NOMO-1 treated with dmso at 0.1 percent for 144 hours (cell line): ENCODE measurements around the gene QSER1.

Source experiments
- DNase-seq: peaks from one replicate; lab custom pipeline; 2025; ENCODE audit not compliant: unreplicated experiment; lab: John Stamatoyannopoulos, UW

Gene QSER1

DNA sequence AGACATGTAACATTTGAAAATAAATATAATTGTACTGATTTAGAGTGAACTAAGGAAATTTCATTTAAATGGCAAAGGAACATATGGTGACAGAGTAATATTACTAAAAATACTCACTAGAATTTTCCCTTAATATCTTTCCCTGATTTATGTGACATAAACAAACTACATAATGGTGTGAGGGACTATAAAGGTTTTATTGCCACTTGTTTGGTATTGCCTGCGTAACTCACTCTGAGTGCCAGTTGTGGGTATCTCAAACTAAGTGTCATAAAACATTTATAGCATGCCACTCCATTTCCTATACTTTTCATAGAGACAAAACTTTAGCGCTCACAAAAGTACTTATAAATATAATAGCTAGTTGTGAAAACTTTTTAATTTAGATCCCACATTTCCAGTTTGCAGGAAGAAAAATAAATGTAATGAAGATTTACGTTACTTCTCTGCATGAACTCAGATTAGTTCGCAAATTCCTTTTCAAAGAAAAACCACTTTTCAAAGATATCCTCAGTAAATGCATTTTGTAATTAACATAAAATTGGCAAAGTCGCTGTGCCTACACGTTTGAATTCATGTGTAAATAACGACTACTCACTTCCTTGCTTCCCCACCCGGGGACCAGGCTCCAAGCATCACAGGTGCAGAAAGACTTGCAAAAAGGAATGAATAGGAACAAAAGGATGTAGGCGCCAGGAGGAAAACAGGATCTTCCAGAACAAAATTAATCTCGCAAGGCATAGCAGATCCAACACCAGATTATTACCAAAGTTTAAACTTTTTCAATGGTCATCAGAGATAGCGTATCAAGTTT lies 1.6 kb upstream of the QSER1 start:
- no peak for DNase-seq

DNA sequence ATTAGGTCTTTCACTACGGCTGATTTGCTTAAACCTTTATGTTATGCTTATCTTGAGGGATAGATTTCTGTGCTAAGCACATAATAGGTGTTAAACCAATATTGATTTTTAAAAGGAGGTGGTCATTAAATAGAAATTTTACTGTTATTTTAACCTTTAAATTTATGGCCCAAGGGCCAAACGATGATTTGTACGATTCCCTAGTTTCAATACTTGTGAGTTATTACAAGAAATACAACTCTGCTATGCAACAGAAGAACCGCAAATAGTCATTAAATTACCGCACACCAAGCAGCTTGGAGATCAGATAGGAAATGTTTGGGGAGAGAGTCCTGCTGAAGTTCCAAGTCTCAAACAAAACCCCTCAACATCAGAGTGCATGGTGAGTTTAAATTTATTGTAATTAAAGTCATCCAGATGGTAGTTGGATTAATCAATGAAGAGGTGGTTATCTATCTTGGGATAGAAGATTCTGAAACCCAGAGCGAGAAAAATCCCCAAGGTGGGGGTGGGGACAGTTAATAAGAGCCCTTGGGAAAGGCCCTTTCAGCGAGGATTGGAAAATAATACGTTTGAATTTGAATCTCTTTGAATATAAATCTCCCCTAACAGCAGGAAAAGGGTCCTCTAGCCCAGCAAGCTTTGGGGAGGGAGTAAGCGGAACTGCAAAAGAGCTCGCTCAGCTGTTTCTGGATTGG lies 805 bp upstream of the QSER1 start:
- DNase-seq = no peak

DNA sequence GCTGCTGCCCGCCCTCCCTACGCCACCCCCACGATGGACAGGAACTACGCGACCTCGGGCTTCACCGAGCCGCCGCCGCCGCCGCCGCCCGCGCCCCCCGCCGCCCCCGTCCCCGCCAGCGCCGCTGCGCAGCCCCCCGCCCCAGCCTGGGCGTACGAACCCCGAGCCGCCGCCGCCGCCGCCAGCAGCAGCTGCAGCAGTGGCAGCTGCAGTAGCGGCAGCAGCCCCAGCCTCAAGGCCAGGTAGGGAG lies 407 bp downstream of the QSER1 start:
- no peak for DNase-seq

DNA sequence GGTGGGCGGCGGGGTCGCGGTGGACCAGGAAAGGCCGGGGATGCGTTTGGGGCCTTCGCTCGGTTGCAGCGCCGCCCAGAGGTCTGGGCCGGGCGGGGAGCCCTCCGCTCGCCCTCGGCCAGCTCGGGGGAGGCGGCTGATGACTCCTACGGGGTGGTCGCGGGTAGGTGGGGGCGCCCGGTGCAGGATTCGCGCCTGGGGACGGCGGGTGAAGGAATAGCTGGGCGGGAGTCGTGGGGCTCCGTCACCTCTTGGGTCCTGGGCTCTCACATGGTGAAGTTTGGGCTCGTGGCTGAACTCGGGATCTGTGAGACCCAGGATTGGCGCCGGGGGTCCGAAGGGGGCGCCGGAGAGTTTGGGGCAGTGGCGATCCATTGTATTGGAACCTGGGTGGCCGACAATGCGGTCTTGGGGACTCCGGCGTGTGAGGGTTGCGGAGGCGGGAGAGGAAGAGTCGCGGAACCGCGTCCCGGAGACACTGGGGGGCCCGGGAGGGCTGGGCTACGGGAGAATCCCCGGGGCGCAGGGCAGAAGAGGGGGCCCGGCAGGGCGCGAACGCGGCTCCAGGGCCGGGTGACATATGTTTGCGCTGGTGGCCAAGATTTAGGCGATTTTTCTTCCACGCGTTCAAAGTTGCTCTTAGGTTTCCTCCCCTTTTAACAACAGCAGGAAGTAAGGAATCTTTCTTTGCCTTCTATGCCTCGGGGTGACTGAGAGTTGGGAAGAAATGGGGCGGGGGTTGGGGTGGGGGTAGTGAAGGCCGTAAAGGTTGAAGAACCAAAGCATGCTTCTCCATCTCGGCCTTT lies 935 bp downstream of the QSER1 start:
- DNase-seq = no peak

DNA sequence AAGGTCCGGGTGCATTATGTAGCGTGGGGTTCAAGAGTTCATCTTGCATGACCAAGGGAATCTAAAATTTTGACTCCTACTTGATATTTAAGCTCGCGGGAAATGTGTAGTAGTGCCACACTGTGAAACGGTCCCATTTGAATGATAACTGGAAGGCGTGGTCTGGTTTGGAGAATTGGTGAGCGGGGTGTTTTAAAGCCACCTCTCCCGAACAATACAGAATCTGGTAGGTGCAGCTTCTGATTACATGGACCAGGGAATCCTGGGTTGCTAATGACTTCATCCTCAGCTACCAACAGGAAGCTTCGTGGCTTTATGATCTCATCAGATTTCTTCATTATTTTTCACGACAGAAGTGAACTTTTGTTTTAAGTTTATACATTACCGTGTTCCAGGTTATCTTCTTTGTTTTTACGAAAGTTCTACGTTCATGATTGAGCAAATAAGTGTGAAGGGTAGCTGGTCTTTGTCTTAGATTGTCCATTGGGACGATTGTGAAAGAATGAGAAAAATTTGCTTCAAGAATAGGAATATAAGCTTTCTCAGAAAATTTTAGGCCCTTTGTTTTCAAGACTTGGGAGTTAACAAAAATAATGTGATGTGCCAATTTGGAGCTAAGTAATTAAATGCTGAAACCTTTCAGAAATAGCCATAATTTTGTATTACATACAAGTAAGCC lies 1.7 kb downstream of the QSER1 start:
- no peak for DNase-seq

DNA sequence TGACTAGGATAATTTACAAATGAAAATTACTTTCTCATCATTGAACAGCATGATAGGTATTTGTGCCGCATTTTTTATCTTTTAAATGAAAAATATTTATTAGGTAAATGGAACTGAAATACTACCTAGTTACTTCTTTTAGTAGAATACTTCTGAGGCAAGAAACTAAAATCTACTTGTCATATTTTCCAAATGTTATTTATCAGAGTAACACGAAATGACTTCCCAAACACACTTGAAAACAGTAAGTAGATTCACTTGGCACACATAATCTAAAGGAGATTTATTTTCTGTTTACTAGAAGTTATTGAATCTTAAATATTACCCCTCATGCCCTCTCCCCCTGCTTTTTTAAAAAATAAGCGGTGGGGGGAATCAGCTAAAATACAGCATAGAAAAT lies 2.3 kb downstream of the QSER1 start:
- DNase-seq = no peak

DNA sequence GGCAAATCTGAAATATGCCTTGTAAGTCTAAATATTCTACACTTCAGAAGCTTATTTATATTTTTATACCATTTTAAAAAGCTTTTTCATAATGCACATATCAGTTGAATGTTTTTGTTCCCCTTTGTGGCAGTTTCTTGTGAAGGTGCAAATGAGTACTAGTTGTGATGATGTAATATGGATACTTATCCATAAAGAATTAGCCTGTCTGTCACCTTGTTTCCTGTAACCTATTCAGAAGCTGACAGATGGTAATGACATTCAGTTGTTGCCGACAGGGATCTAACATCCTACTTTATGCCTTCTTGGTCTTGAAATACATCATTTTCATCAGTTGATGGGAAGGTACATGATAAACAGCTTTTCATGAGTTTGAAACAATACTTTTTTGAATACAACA lies 2.9 kb downstream of the QSER1 start:
- no peak for DNase-seq

DNA sequence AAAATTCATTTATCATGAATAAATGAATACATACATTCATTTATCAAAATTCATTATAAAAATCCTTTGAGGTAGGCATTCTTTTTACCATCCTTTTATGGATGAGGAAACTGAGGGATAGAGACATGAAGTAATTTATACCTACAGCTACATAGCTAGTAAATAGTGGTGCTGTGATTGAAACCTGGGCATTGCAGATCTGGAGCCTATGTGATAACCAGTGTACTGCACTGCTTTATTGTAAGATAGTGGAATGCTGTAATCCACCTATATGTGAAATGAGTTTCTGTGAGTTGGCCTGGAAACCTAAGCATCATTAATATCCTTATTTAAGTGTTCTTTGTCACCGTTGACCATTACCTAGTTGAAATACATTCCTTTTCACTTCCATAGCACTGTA lies 4.5 kb downstream of the QSER1 start:
- DNase-seq = no peak

DNA sequence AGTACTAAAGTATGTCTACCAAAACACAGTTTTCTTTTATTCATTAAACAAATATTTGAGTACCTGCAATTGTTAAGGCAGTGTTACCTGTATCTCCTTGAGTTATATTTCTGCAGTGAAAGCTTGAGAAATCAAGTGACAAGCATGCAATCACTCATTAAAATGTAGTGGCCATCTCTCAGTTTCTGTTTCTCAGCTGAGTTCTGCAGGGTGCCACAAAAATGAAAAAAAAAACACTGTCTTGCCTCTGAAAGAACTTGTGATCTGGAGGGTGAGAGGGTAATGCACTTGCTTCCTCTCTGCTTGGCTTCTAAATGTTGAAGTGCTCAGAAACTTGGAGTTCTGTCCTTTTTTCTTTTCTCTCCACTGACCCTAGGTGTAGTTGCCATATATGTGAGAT lies 6.8 kb downstream of the QSER1 start:
- DNase-seq = no peak

DNA sequence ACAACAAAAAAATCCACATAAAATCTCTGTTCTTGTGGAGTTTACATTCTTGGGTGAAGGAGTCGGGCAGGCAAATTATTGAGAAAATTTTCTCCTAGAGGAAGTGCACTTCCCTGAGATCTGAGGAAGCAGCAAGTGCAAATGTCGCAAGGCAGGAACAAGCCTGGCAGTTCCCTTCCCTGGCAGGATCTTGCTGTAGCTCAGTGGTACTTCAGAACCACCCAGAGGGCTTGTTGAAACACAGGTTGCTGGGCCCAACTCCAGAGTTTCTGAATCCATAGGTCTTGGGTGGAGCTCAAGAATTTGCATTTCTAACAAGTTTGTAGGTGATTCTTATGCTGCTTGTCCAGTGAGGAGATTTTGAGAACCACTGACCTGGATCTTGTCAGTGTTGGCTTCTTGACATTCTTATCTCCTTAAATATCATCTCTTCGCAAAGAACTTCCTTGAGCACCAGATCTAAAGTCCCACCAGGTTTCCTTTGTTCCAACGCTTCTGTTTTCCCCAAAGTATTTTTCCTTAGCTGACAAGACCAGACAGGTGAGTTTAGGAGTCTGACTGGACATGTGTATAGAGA lies 9.6 kb downstream of the QSER1 start:
- DNase-seq = no peak

DNA sequence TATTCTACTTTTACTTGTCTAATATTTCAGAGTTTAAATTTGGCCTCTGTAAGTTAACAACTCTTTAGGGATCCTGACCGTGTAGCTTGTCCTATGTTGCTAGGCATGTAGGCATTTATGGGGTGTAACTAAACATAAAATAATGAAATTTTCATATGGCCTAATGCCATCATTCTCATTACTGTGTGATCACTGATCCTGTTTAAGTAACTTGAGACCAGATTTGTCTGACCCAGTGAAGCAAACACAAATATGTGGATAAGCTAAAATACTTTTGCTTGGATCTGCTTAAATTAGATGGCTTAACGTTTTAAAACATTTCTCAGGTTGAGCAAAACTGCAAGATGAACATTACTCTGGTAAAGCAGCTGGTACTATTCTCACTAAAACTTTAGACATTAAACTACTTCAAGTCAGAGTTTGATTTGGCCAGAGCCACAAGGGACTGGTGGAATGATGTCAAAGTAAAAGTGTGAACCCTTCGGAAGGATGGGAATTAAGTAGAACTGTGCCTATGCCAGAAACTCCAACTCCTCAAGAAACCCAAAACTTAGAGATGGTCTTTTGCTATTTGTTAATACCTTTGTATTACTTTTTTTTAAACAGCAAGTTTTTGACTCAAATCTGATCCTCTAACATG lies 12.5 kb downstream of the QSER1 start:
- DNase-seq = no peak

DNA sequence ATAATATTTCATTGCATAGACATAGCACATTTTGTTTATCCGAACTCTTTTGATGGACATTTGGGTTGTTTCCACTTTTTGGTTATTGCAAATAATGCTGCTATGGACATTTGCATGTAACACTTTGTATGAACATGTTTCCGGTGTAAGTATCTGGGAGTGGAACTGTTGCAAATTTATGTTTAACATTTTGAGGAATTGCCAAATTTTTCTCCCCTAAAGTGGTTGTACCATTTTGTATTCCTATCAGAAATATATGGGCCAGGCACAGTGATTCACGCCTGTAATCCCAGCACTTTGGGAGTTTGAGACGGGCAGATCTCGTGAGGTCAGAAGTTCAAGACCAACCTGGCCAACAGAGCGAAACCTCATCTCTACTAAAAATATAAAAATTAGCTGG lies 16.0 kb downstream of the QSER1 start:
- no peak for DNase-seq

DNA sequence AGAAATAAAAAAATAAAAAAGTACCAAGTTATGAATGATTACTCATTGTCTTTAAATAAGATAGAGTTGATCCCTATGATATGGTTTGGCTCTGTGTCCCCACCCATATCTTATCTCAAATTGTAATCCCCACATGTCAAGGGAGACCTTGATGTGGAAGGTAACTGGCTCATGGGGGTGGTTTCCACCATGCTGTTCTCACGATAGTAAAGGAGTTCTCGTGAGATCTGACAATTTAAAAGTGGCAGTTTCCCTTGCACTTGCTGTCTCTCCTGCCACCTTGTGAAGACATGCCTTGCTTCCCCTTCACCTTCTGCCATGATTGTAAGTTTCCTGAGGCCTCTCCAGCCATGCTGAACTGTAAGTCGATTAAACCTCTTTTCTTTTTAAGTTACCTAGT lies 18.8 kb downstream of the QSER1 start:
- no peak for DNase-seq

DNA sequence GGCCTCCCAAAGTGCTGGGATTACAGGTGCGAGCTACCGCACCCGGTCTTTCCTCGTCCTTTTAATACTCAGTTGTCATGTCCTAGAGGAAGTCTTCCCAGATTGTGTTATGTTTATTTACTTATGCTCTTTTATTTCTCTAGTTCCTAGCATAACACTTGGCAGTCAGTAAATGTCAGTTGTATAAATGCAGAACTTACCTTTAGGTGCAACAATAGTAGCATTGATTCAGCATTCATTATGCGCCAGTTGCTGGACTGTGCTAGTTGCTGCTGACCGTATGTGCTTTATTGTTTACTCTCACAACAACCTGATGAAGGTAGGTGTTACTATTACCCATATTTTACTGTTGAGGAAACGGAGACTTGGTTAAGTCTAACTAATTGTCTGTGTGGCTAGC lies 20.8 kb downstream of the QSER1 start:
- no peak for DNase-seq

DNA sequence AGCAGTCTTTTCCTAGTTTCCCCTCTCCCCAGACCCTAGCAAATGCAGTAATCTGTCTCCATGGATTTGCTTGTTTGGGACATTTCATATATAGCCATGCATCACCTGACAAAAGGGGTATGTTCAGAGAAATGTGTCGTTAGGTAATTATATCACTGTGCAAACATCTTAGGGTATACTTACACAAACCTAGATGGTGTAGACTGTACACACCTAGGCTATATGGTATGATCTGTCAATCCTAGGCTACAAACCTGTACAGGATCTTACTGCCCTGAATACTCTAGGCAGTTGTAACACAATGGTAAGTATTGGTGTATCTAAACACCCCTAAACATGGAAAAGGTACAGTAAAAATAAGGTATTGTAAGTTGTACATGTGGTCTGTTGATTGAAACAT lies 23.8 kb downstream of the QSER1 start:
- no peak for DNase-seq

DNA sequence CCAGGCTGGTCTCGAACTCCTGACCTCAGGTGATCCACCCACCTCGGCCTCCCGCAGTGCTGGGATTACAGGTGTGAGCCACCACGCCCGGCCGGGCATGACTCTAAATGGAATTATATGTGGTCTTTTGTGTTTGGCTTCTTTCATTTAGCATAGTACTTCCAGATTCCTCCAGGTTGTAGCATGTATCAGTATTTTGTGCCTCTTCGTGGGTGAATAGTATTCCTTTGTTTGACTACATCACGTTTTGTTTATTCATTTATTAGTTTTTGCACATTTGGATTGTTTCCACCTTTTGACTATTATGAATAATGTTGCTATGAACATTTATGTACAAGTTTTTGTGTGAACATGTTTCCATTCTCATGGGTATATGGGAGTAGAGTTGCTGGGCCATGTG lies 24.4 kb downstream of the QSER1 start:
- no peak for DNase-seq

DNA sequence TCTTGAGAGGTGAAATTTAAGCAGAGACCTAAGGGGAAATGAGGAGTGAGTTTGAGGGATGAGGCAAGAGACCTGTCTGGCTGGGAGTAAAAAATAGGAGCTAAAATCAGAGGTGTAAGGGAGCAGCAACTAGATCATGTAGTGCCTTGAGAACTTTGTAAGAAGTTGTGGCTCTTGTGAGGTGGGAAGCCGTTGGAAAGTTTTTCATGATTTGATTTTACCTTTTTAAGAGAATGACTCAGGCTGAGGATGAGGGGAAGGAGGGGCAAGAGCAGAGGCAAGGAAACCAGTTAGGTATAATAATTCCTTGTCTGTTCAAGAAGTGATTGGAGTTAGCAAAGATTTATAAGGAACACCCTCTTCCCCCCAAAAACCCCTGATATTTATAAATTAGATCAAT lies 25.8 kb downstream of the QSER1 start:
- no peak for DNase-seq

DNA sequence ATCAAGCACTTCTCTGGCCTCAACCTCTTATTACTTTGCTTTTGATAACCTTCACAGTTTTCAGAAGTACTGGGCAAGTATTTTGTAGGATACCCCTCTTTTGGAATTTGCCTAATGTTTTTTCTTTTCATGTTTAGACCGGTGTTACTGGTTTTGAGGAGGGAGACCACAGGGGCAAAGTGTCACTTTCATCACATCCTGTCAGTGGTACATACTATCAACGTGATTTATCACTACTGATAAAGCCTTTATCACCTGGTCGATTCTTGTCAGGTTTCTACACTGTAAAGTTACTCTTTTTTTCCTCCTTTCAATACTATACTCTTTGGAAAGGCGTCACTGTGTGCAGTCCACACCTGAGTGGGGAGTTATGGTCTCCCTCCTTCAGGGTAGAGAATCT lies 26.7 kb downstream of the QSER1 start:
- no peak for DNase-seq

DNA sequence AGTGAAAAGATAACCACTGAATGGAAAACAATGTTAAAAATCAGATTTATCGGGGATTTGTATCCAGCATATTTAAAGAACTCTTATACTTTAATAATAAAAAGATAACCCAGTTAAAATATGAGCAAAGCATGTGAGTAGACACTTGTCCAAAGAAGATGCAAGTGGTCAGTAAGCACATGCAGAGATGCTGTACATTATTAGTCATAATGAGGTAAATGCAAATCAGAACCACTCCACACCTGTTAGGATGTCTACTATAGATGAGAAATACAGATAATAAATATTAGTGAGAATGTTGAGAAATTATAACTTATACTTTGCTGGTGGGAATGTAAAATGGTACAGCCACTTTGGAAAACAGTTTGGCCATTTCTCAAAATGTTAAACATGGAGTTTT lies 28.0 kb downstream of the QSER1 start:
- DNase-seq = no peak

DNA sequence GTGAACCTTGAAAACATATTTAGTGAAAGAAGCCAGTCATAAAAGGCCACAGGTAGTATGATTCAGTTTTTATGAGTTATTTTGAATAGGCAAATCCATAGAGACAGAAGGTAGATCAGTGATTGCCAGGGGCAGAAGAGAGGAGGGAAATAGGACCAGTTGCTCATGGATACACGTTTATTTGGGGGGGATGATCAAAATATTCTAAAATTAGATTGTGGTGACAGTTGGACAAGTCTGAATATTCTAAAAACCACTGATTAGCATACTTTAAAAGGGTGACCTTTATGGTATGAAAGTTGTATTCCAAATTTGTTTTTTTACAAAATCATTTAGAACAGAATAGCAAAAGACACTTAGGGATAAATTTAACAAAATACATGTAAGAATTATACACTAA lies 28.6 kb downstream of the QSER1 start:
- DNase-seq = no peak

DNA sequence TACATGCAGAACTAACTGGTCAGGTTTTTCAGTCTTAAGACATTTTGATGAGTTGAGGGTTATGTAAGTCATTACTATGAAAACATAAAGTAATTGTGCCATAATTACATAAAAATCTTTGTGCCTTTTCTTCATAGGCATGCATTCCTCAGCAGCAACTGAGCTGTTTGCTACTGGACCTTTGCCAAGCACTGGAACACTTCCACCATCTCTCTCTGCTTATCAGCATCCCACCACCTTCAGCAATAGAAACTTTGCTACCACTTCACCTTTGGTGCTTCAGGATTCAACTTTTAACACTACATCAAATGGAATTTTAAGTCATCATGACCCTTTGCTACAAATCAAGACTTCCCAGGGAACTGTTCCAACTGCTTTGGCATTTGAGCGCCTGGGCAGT lies 39.0 kb downstream of the QSER1 start:
- no peak for DNase-seq
